Hepatocyte (in vitro differentiated cells): Measurements from ENCODE around the gene NPAS3. TPM values are rescaled to one million over a fixed set of nuclear protein-coding genes. Genes with fewer than 3 reads are reported as not detected.

Experiments used
- DNase-seq: peaks from one replicate; pipeline ENCODE4 v3.0.0-alpha.2; 2016; ENCODE audit warnings: low spot score
- H2AFZ ChIP-seq: fragments of 200-600 bp; sonication (generic); 2 replicates; pipeline ENCODE4 v1.6.0; 2016; ENCODE audit warnings: antibody characterized with exemption, mild to moderate bottlenecking
- H3K27ac ChIP-seq: fragments of 200-600 bp; sonication (generic); 2 replicates; pipeline ENCODE4 v1.5.1; 2016; ENCODE audit warnings: mild to moderate bottlenecking
- H3K27me3 ChIP-seq: fragments of 200-600 bp; sonication (generic); 2 replicates; pipeline ENCODE4 v1.6.1; 2016
- H3K36me3 ChIP-seq: fragments of 200-600 bp; sonication (generic); replicated peaks from 2 replicates; pipeline ENCODE4 v1.5.1; 2016; ENCODE audit warnings: low read depth; ENCODE audit not compliant: insufficient read depth
- H3K4me1 ChIP-seq: fragments of 200-600 bp; sonication (generic); 2 replicates; pipeline ENCODE4 v1.5.1; 2016; ENCODE audit warnings: mild to moderate bottlenecking, moderate library complexity; ENCODE audit not compliant: insufficient read depth
- H3K4me2 ChIP-seq: fragments of 200-600 bp; sonication (generic); 2 replicates; pipeline ENCODE4 v1.6.0; 2016
- H3K4me3 ChIP-seq: fragments of 200-600 bp; sonication (generic); 2 replicates; pipeline ENCODE4 v1.5.1; 2016; ENCODE audit warnings: mild to moderate bottlenecking
- H3K79me2 ChIP-seq: fragments of 200-600 bp; sonication (generic); 2 replicates; pipeline ENCODE4 v1.6.0; 2017; ENCODE audit warnings: mild to moderate bottlenecking
- H3K9me2 ChIP-seq: fragments of 200-600 bp; sonication (generic); replicated peaks from 2 replicates; pipeline ENCODE4 v1.6.0; 2017; ENCODE audit warnings: mild to moderate bottlenecking; ENCODE audit not compliant: insufficient read depth
- H3K9me3 ChIP-seq: fragments of 200-600 bp; sonication (generic); 2 replicates; pipeline ENCODE4 v1.5.1; 2016; ENCODE audit warnings: low read depth, mild to moderate bottlenecking
- H4K20me1 ChIP-seq: fragments of 200-600 bp; sonication (generic); 2 replicates; pipeline ENCODE4 v1.6.0; 2016; ENCODE audit warnings: mild to moderate bottlenecking; ENCODE audit not compliant: insufficient read depth, poor library complexity, severe bottlenecking
- CTCF ChIP-seq: fragments of 200-600 bp; sonication (generic); IDR thresholded peaks from 2 replicates; pipeline ENCODE4 v1.5.1; 2016; ENCODE audit warnings: antibody characterized with exemption, mild to moderate bottlenecking; ENCODE audit not compliant: poor library complexity
- EZH2 ChIP-seq: fragments of 200-600 bp; sonication (generic); IDR thresholded peaks from 2 replicates; pipeline ENCODE4 v1.6.1; 2016; ENCODE audit warnings: antibody characterized with exemption, mild to moderate bottlenecking, borderline replicate concordance
- EZH2phosphoT487 ChIP-seq: fragments of 200-600 bp; sonication (generic); IDR thresholded peaks from one replicate; pipeline ENCODE4 v1.6.1; 2018; ENCODE audit warnings: antibody characterized with exemption, mild to moderate bottlenecking, low read depth, moderate library complexity; ENCODE audit not compliant: unreplicated experiment, severe bottlenecking
- WGBS: methylation state at CpG from one replicate; pipeline ENCODE4 v1.1.6; 2016; ENCODE audit warnings: low lambda C conversion rate; ENCODE audit errors: missing lambda C conversion rate; 5-methylcytosine and 5-hydroxymethylcytosine counted together
- polyA plus RNA-seq: library from polyadenylated mRNA; unstranded; fragments of >200 nt; fragmentation: Nextera tagmentation; extraction: Ambion mirVana; gene quantifications from 2 replicates; pipeline ENCODE4 v1.2.1, GENCODE V29; 2016
- total RNA-seq: library from RNA; depleted of rRNA; stranded (reverse); fragments of >200 nt; gene quantifications from 2 replicates; pipeline ENCODE4 v1.2.3, GENCODE V29; 2014

NPAS3 gene
- total and polyA plus RNA-seq, 2 experiments from 2014 or later = 0.11 to 1.1 TPM

DNA sequence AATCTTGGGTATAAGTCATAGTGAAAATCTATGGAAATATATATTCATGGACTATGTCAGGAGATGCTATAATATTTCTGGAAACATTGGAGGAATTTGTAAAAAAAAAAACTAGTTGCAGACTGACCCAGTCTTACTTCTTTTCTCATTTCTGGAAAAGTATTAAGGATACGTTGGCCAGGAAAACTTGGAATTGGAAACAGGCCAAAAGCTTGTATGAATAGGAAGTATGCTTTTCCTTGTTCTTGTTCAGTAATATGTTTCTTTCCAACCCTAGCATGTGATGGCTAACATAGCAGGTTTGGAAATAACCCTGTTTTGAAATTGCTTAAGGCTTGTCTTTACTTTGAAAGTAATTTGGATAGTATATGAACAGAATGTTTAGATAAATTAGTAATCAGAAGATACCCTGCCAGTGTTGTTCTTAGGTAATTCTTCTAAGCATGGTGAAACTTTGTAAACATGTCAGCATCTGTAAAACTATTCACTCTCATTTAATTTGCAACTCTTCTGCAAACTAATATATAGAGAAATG, 316.2 kb downstream of the NPAS3 start:
- H3K4me2 ChIP-seq = no peak overlapping the region
- no peaks in the 10 kb centered on the region for H3K9me2 ChIP-seq

DNA sequence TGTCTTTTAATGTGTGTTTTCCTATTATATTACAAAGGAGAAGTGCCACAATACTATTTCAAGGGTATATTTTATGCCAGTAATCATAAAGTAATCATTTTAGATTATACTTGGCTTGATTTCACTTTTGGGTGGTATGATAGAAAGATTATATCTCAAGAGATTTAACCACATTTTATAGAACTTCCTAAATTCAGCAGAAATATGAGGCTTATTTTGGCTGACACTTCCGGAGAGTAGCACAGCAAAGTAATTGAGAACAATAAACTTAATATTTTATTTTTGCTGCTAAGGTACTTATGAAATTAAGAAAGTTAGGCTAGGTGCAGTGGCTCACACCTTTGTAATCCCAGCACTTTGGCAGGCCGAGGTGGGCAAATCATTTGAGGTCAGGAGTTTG, 319.1 kb downstream of the NPAS3 start:
- H3K36me3 ChIP-seq = no peaks in the 10 kb centered on the region
- WGBS = 90% methylated on average over 2 of the region's 2 CpGs
- TF ChIP-seq EZH2phosphoT487 (no peak), CTCF (no peak), EZH2 (no peak)

More for the DNA sequence above, 316.2 kb downstream of the NPAS3 start:
- DNase-seq = no peak
- Histone ChIP-seq H3K79me2 (no peaks in the 10 kb centered on the region), H2AFZ (no peak overlapping the region), H3K4me3 (no peak overlapping the region), H3K4me1 (no peaks in the 10 kb centered on the region), H3K36me3 (no peaks in the 10 kb centered on the region), H4K20me1 (no peaks in the 10 kb centered on the region), H3K27ac (no peak overlapping the region), H3K9me3 (no peaks in the 10 kb centered on the region), H3K27me3 (no peaks in the 10 kb centered on the region)
- WGBS = 38% methylated on average over 1 of the region's 1 CpG
- TF ChIP-seq CTCF (no peak), EZH2phosphoT487 (no peak), EZH2 (no peak)

DNA sequence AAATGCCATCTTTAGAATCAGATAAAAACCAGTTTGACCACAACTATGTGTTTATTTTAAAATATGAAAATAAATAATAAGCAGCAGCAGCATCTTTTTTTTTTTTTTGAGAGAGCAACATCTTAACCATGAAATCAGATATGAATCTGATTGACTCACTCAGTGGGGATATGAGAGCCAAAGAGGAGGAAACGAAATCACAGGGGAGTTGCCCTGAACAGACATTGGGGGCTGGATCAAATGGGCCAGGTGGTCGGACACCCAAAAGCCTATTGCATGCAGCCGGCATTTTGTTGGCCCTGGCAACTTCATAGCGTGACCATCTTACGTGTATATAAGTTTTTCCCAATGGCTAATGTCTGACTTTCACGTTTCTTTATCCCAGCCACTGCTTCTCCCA, 321.1 kb downstream of the NPAS3 start:
- DNase-seq = no peak
- Histone ChIP-seq H3K79me2 (no peaks in the 10 kb centered on the region), H3K27ac (no peak overlapping the region), H3K36me3 (no peaks in the 10 kb centered on the region), H4K20me1 (no peaks in the 10 kb centered on the region), H3K9me3 (no peaks in the 10 kb centered on the region), H3K9me2 (no peaks in the 10 kb centered on the region), H3K4me2 (no peak overlapping the region), H3K4me1 (no peaks in the 10 kb centered on the region), H3K27me3 (no peaks in the 10 kb centered on the region), H3K4me3 (no peak overlapping the region), H2AFZ (no peak overlapping the region)
- TF ChIP-seq CTCF (no peak), EZH2phosphoT487 (no peak), EZH2 (no peak)
- 73% methylated on average over 6 of the region's 6 CpGs for WGBS

More for the DNA sequence above, 319.1 kb downstream of the NPAS3 start:
- no peak for DNase-seq
- no peaks in the 10 kb centered on the region for H3K9me2 ChIP-seq
- H3K4me2 ChIP-seq = no peak overlapping the region
- H3K4me3 ChIP-seq = no peak overlapping the region
- no peaks in the 10 kb centered on the region for H3K79me2 ChIP-seq
- H4K20me1 ChIP-seq = no peaks in the 10 kb centered on the region
- no peaks in the 10 kb centered on the region for H3K27me3 ChIP-seq
- no peaks in the 10 kb centered on the region for H3K9me3 ChIP-seq
- no peaks in the 10 kb centered on the region for H3K4me1 ChIP-seq
- H3K27ac ChIP-seq = no peak overlapping the region
- no peak overlapping the region for H2AFZ ChIP-seq

GRCh38 chr14:33271216-33271615, 332.5 kb downstream of the NPAS3 start:
- Histone ChIP-seq H3K36me3 (no peaks in the 10 kb centered on the region), H3K4me3 (no peak overlapping the region), H3K9me3 (no peaks in the 10 kb centered on the region), H3K4me2 (no peak overlapping the region), H3K9me2 (no peaks in the 10 kb centered on the region), H4K20me1 (no peaks in the 10 kb centered on the region), H2AFZ (no peak overlapping the region), H3K4me1 (no peaks in the 10 kb centered on the region), H3K79me2 (no peaks in the 10 kb centered on the region), H3K27ac (no peak overlapping the region), H3K27me3 (no peaks in the 10 kb centered on the region)
- no peak for DNase-seq
- TF ChIP-seq EZH2 (no peak), EZH2phosphoT487 (no peak), CTCF (no peak)
- 83% methylated on average over 2 of the region's 2 CpGs for WGBS
